Stimulated activated CD8-positive, alpha-beta memory T cell treated with anti-CD3 and anti-CD28 coated beads, Interleukin-12 subunit alpha, Interleukin-12 subunit beta, amount 100 ng/mL, for 4 hours (primary cell): ENCODE results near the gene CLDN7.

Source experiments
- DNase-seq: peaks from one replicate; pipeline ENCODE4 v3.0.0-alpha.2; 2020; ENCODE audit warnings: low read depth

The CLDN7 gene, protein sequence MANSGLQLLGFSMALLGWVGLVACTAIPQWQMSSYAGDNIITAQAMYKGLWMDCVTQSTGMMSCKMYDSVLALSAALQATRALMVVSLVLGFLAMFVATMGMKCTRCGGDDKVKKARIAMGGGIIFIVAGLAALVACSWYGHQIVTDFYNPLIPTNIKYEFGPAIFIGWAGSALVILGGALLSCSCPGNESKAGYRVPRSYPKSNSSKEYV

DNA sequence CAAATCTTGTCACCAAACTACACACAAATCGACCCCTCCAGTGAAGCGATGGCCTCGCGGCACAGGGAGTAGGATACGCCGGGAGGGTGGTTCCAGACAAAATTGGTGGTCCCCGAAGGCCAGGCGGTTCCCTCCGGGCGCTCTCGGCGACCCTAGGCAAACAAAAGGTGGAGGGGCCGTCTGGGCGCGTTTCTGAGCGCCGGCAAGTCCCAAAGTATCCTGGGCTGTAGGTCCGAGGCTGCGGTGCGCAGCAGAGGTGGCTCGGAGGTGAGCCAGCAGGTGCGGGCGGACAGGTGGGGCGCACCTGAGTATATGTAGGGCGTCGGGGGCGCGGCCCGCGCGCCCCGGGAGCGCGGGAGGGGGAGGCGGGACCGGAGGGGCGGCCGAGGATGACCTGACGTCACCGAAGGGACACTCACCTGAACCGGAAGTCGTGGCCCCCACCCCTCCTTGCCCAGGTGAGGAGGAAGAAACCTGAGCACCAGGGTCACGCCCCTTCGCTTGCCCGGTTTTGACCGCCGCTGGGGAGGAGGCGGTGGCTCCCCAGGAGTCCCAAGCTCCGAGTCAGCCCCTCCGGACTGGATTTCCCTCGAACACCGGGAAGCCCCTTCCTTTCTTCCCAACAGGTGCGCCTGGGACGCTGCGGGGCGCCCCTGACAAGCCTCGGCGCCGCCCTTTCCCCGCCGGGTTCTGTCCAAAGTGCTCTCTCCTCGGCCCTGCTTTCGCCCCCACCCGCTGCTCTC lies at the start of gene CLDN7:
Gene CLDN7, minus strand, starts transcription at position 287 of the 743 bp plus-strand sequence. CDS start 435 bp downstream, outside the sequence.
- DNase-seq = no peak

DNA sequence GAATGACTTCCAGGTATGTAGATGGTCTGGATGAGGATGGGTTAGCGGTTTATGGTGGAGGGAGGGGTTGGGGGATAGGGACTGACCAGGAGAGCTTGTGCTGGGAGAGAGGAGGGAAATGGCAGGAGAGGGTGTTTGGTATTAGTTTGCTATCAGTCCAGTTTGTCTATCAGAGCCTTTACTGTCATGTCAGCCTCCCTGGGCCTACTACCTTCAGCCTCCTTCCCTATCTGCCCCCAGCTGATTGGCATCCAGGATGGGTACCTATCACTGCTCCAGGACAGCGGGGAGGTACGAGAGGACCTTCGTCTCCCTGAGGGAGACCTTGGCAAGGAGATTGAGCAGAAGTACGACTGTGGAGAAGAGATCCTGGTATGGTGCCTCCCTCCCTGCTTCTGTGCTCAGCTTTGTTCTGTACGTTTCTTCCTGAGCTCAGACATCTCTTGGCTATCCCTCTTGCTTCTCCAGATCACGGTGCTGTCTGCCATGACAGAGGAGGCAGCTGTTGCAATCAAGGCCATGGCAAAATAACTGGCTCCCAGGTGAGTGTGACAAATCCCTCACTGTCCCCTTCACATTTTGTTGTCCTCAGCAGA lies 48.9 kb upstream of the CLDN7 start:
- DNase-seq = no peak

DNA sequence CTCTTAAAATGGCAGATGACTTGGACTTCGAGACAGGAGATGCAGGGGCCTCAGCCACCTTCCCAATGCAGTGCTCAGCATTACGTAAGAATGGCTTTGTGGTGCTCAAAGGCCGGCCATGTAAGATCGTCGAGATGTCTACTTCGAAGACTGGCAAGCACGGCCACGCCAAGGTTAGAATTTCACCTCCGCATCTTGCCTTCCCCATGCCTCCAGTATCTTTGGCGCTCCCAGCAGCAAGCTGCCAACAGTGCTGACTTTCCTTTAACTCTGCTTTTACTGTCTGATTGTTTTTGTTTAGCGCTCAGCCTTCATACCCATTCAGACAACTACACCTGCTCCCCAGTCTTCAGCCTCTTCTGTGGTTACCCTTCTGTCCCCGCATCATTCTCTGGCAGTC lies 47.4 kb upstream of the CLDN7 start:
- no peak for DNase-seq

DNA sequence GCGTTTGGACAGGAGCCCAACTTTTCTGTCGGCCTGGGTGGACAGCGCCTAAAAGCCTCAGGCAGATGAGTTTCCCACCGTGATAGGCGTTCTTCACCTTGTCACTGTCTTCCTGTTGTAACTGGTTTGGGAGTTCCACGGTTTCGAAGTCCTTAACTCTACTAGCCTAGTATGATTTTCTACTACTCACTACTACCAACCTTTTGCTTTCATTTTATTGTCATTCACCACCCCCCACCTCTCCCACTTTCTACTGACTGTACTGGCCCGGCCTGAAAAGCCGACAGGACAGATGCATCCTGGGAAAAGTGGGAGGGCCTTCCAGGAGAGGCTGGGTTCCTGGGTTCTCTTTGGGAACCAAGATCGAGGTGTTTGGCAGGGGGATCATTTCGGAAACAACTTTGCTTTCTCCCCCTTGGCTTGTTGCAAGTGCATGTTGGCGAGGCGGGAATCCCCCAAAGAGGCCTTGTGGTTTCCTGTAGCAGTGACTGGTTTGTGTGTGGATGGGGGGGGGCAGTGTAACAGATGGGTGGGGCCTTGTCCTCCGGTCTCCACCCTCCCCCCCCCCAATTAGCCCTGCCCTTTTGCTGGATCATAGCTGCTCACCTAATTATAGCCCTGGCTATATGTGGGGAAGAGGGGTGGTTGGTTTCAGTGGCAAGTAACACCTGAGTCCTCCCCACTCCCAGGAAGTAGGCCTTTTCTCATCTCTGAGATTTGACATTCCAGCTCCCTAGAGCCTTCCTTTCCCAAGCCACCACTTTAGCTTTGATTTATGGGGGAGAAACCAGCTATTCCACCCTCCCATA lies 46.6 kb upstream of the CLDN7 start:
- peak; percentile 77 for DNase-seq

DNA sequence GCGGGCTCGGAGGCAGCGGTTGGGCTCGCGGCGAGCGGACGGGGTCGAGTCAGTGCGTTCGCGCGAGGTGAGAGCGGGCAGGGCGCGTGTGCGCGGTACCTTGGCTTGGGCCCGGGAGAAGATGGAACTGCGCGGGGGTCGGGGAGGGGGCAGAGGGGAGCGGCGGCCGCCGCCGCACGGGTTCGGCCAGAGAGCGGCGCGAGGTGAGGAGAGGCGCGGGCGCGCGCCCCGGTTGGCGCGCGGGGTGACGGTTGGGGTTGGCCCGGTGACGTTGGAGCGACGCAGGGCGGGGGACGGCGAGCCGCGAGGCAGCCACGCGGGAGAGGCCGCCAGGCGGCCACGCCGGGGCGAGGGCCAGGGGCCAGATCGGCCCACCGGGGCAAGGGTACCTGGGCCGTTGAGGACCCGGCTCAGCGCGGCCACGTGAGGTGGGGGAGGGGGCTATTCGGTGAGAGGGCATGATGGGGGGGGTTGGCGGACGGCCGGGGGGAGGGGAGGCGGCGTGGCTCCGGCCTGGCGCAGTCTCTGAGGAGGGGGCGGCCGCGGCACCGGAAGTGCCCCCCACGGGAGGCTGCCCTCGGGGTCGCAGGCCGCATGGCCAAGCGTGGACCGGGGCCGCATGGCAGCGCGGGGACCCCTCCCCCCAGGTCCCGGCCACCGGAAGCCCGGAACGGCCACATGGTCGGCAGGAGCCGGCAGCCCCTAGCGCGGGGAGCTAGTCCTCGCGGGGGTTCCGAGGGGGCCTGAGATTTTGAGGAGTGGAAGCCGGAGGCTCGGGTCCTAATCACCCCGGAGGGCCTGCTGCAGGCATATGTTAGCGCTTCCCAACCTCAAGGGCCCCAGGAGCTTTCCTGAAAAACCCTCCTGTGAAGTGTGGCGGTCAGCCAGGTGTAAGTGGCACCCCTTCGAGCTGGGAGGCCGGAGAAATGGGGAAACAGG lies 45.7 kb upstream of the CLDN7 start:
- peak; percentile 31 for DNase-seq

DNA sequence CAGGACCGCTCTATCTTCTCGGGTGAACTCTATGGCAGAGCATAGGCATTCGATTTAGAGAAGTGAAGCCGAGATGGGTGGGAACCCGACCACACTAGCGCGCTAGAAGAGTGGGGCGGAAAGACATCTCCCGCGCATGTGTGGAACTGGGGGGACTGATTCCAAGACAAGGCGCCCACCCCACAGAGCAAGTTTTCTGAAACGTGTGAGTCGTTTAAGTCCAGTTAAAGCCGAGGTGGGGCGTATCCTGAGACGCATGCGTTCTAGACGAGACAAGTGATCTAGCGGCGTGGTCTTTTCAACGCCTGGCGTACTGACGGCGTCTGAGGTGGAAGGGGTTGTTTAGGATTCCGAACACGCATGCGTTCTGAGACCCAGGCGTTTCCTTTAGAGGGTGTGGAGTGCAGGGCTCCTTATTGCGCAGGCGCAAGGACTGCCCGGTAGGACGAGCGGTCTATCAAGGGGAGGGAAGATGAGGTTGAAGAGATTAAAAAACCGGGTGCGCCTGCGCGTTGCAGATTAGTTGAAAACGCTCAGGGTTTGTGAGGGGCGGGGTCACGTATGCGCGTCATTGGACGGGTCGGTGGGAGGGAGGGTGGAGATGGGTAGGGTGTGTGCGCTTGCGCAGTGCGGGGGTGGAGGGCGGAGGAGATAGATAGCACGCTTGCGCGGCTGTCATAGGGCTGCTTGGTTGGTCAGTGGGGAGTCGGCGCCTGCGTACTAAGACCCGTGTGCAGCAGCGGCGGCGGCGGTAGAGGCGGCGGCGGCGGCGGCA lies 44.8 kb upstream of the CLDN7 start, which contains the start of gene EIF5A:
Gene EIF5A, plus strand, starts transcription at position 718 of the 775 bp plus-strand sequence. CDS start 2,008 bp downstream, outside the sequence.
- peak; percentile 100 for DNase-seq

DNA sequence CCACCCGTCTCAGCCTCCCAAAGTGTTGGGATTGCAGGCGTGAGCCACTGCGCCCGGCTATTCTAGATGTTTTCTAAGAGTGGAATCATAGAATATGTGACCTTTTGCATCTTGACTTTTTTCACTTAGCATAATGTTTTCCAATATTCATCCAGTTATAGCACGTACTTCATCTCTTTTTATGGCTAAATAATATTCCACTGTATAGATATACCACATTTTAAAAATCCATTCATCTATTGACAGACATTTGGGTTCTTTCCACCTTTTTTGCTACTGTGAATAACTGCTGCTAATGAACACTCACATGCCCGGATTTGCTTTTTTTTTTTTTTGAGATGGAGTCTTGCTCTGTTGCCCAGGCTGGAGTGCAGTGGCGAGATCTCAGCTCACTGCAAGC lies 41.9 kb upstream of the CLDN7 start:
- DNase-seq = no peak

DNA sequence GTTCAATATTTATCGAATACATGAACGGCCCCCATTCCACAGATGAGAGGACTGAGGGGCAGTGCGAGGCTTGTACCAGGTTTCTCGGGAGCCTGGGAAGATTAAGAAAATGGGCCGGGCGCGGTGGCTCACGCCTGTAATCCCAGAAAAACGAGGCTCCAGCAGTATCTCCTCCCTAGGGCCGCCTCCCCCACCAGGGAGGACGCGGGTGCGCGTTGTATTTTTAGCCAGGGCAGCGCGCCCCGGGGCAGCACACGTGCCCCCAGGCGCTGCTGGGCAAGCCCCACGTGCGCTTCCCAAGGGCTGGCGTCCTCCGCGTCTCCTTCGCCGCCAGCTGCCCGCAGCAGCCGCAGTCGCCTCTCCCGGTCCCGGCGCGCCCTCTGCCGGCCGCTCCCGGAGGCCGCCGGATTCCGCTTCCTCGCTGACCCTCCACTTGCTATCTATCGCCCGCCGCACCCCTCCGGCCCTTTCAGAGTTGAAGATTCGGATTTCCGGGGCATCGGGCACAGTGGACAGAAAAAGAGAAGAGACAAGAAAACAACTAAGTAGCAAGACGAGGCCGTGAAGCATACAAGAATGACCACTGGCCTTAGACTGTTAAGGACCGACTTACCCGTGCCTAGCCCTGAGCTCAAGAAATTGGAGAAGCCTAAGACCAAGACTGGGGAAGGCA lies 34.0 kb upstream of the CLDN7 start:
- DNase-seq = peak; percentile 49

DNA sequence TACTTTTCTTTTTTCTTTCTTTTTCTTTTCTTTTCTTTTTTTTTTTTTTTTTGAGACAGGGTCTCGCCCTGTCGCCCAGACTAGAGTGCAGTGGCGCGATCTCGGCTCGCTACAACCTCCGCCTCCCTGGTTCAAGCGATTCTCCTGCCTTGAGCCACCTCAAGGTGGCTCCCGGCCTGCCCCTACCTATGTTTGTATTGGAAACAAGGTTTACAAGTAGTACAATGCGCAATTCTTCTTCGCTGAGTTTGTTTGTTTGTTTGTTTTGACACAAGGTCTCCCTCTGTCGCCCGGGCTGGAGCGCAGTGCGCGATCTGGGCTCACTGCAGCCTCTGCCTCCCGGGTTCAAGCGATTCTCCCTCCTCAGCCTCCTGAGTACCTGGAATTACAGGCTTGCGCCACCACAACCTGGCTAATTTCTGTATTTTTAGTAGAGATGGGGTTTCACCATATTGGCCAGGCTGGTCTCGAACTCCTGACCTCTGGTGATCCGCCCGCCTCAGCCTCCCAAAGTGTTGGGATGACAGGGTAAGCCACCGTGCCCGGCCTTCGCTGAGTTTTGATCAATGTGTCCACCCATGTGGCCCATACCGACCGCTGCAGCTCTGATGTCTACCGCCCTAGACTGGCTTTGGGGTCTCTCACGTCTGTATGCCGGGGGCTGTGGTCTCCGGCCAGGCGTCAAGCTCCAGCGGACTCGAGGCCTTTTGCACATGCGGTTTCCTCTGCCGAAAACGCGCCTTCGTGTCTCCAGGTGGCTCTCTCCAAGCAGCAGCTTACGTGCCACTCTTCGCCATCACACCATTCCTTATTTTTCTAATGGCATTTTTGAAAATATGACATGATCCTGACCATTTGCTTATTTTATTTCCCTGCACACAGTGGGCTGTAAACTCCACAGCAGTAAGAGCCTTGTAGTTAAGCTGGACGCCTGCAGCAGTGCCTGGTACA lies 33.2 kb upstream of the CLDN7 start:
- no peak for DNase-seq

DNA sequence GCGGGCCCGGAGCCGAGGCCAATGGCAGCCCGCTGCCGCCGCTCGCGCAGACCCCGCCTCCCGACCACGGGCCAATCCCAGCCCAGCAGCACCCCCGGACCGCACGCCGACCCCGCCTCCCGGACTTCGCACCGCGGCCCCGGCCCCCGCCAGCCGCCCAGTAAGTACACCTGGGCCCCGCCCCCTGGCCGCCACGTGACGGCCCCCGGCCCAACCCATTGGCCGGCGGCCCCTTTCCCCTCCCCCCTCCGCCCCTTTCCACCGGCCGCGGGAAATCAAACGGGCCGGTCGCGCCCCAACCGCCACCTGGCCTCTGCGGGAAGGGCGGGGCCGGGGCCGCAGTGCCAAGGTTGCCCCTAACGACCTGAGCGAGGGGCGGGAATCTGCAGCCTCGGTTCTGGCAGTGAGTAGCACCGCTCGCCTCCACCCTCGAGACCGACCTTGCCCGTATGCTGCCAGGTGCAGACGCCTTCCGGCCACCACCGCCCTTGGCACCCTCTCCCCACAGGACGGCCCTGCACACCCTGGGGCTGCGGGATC lies 32.4 kb upstream of the CLDN7 start, which contains the start of gene YBX2:
Gene YBX2, minus strand, starts transcription at position 26 of the 540 bp plus-strand sequence. CDS start 139 bp downstream, outside the sequence.
- peak; percentile 59 for DNase-seq

DNA sequence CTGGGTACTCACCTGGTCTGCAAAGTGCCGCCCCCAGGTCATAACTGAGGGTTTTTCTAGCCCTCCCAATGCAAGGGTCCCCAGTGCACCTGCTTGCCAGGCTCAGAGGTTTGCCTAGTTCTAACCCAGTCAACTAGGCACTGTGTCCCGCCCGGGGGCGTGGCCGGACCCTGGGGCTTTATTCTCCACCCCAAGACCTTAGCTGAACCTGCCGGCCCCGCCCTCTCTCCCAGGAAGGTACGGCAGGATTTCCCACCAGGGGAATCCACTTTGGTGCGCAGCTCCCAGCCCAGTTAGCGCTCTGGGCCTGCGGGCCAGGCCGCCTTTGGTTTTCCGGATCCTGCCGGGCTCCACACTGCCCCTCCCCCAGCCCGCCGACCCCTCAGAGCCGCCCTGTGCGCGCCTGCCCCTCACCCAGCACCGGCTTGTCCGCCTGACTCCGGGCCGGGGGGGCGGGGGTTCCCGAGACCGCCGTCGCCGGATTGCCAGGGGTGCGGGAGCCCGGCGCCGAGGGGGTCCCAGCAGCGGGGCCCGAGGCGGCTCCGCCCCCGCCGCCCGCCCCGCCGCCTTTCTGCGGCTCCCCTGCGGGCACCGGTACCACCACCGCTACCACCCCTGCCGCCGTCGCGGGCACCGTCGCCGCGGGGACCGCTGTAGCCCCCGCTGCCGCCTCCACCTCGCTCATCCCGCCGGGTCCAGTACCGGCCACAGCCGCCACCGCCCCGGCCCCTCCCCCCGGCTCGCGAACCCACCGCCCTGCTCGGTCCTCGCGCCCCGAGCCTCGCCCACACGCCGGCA lies 31.7 kb upstream of the CLDN7 start:
- DNase-seq = no peak

DNA sequence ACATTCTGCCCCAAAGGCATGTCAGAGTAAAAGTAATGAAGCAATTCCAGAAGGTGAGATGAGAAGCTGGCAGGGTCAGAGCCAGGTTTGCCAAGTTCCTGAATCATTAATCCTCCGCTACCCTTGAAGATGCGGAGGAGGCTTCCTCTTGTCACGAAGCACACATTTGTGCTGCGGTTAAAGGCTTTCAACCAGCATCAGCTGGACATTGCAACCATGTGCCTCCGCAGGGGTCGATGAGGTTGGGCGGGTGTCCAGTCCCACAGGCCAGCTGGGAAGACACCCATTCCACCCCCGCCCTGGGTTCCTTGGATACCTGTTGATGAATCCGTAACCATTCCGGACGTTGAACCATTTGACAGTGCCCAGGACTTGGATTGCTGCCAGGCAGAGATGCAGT lies 30.9 kb upstream of the CLDN7 start:
- no peak for DNase-seq

DNA sequence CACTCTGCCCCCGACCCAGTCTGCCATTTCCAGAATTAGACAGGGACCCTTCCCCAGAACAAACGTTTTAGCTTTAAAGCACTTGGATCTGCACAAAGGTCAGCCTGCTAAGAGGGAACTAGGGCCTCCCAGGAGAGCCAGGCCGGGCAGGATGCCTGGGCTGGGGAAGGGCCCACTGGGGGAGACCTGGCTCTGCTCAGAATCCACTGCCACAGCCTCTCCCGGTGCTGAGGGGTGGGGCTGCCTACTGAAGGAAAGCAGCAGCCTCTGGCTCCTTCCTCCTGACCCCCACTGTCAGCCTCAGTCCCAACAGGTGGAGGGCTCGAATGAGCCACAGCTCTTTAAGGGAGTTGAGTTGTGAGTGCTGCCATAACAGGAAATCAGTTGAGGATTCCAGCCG lies 30.5 kb upstream of the CLDN7 start:
- no peak for DNase-seq

DNA sequence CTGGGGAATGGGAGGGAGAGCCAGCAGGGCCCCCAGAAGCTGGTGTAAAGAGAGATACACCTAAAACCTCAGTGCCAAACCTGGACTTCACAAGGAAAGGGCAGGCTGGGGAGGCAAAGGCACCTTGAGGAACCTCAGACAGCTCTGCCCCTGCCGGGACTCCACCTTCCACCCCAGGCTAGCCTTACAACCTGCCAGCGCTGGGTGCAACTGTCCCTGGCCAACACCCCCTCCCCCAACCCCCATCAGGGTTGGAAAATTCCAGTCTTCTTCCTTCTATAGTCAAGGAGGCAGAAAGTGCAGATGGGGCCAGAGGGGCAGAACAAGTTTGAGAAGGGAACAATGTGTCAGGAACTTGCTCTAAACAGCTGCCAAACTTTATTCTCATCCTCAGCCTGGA lies 29.9 kb upstream of the CLDN7 start:
- no peak for DNase-seq

DNA sequence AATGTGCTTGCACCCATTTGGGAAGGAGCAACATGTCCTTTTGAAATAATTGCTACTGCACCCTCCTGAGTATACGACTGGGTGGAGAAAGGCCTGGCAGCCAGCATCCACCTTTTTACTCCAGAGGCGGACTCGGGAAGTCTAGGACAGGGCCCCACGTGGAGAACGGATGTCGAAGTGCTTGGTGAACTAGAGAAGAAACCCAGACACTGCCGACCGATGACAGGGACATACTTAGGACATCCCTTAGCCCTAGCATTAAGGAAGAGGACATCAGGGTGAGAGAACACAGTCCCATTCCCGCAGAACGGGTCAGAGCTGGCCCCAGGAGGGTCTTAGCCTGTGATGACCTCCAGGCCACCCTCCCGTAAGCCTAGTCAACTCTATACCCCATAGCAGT lies 28.4 kb upstream of the CLDN7 start:
- DNase-seq = no peak

DNA sequence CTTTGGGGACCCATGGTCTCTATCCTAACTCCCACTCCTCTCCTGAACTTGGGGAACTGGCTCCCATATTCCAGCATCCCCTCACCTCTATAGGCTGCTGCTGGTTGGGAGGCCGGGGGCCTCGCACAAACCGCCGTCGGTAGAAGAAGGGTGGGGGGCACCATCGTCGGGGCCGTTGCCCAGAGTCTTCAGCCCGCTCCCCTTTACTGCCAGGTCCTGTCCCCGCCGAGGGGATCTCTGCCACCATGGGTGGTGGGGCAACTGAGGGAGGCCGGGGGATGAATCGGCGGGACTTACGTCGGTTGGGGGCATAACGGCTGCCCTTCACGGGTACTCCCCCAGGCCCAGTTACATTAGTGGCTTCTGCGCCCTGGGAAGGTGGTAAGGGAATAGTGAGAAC lies 27.9 kb upstream of the CLDN7 start:
- no peak for DNase-seq

DNA sequence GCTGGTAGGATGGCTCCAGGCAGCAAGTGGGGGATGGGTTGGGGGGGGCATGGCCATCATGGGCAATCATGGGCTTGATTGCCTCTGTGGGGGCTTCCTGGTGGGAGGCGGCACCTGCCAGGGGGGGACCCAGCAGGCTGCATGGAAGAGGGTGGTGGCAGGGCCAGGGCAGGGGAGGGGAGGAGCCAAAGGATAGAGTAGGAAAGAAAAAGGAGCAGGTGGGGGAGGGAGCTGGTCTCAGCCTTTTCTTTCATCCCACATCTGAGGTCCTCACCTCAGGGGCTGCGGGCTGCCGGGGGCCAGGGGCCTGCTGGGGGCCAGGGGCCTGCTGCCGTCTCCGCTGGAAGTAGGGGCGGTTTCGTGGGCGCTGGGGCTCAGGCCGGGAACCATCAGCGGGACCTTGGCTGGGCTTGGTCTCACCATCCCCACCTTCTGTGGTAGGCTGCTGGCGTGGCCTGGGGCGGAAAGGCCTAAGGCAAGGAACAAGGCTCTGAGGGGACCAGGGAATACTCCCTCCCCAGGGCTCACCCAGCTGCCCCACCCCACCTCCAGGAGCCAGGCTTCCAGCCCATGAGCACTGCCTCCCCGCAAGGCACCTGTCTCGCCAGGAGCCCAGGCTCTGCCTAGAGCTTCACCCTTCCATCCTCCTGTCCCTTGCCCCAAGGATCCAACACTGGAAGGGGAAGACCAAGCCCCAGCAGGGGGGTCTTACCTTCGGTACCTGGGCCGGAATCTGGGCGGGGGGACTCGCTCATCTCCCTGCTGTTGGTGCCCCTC lies 27.2 kb upstream of the CLDN7 start:
- no peak for DNase-seq
